Esophagus (tissue), 2 donors: ENCODE measurements around the gene TICAM2. TPM values are rescaled to one million over a fixed set of nuclear protein-coding genes. Genes with fewer than 3 reads are reported as not detected.
A peak's percentile ranks its signal among the peaks of the same experiment; 100 is the strongest.

Source experiments
- H3K27ac ChIP-seq, 2 donors: one replicate each; pipeline ENCODE4 v1.5.1; 2013; ENCODE audit warnings: low read depth in 2 of 2, mild to moderate bottlenecking in 2 of 2, inconsistent platforms in 1 of 2, low read length in 1 of 2, moderate library complexity in 1 of 2
- H3K27me3 ChIP-seq, 2 donors: one replicate each; pipeline ENCODE4 v1.6.1; 2013; ENCODE audit warnings: low read length in 2 of 2, control low read depth in 1 of 2, mild to moderate bottlenecking in 1 of 2; ENCODE audit not compliant: insufficient read depth in 2 of 2, control insufficient read depth in 1 of 2
- H3K36me3 ChIP-seq, 2 donors: one replicate each; pipeline ENCODE4 v1.6.1; 2013; ENCODE audit warnings: low read length in 1 of 2; ENCODE audit not compliant: control insufficient read depth in 2 of 2, insufficient read depth in 2 of 2
- H3K4me1 ChIP-seq, 2 donors: one replicate each; pipeline ENCODE4 v1.6.1; 2013; ENCODE audit warnings: low read length in 1 of 2; ENCODE audit not compliant: control insufficient read depth in 2 of 2, insufficient read depth in 2 of 2
- H3K4me3 ChIP-seq, 2 donors: one replicate each; pipeline ENCODE4 v1.5.1; 2013; ENCODE audit warnings: low read length in 2 of 2, mild to moderate bottlenecking in 2 of 2, low read depth in 1 of 2, moderate library complexity in 1 of 2
- H3K9me3 ChIP-seq, 2 donors: one replicate each; pipeline ENCODE4 v1.6.1; 2013; ENCODE audit warnings: mild to moderate bottlenecking in 2 of 2, low read depth in 1 of 2, low read length in 1 of 2, moderate library complexity in 1 of 2; ENCODE audit not compliant: control insufficient read depth in 2 of 2, insufficient read depth in 1 of 2
- WGBS, 2 donors: extraction: QIAGEN DNeasy Blood & Tissue Kit; methylation state at CpG; one replicate each; pipeline ENCODE4 v1.1.7; 2013; 5-methylcytosine and 5-hydroxymethylcytosine counted together
- polyA plus RNA-seq, 2 donors: library from polyadenylated mRNA; stranded (reverse); fragments of 200-250 nt; gene quantifications; one replicate each; pipeline ENCODE4 v1.2.3, GENCODE V29; 2013
- donor health status: healthy with polysubstance abuse.
- donor health status: Bipolar disorder and iron deficiency.

The TICAM2 gene
- polyA plus RNA-seq, 2 donors: 0.69 to 1.0 TPM

- Histone ChIP-seq H3K27ac (peak overlapping the region in 1 of 2 donors; percentile 40), H3K36me3 (no peaks in the 10 kb centered on the region), H3K4me1 (peaks cover 0 to 6% of the 10 kb centered on the region in 2 donors), H3K27me3 (no peaks in the 10 kb centered on the region), H3K4me3 (no peak overlapping the region), H3K9me3 (no peaks in the 10 kb centered on the region)
- WGBS, 2 donors: 58 to 66% methylated on average over 3 of the region's 3 CpGs
Observed at GRCh38 chr5:115557667-115558387, 44.5 kb downstream of the TICAM2 start.

GRCh38 chr5:115556276-115556675 lies 46.0 kb downstream of the TICAM2 start:
- Histone ChIP-seq H3K27ac (no peak overlapping the region), H3K4me1 (peaks cover 0 to 4% of the 10 kb centered on the region in 2 donors), H3K27me3 (no peaks in the 10 kb centered on the region), H3K36me3 (no peaks in the 10 kb centered on the region), H3K9me3 (no peaks in the 10 kb centered on the region), H3K4me3 (no peak overlapping the region)
- WGBS, 2 donors: 93% methylated on average over 2 of the region's 2 CpGs

- 88 to 90% methylated on average over 4 of the region's 4 CpGs for WGBS, 2 donors
- H3K27me3 ChIP-seq: no peaks in the 10 kb centered on the region
- H3K36me3 ChIP-seq: no peaks in the 10 kb centered on the region
- peaks cover 0 to 2% of the 10 kb centered on the region in 2 donors for H3K4me1 ChIP-seq
- H3K9me3 ChIP-seq: no peaks in the 10 kb centered on the region
- no peak overlapping the region for H3K27ac ChIP-seq
- no peak overlapping the region for H3K4me3 ChIP-seq
Observed at GRCh38 chr5:115555084-115555633, 47.1 kb downstream of the TICAM2 start.

GRCh38 chr5:115553082-115553481 lies 49.2 kb downstream of the TICAM2 start:
- H3K27me3 ChIP-seq: no peaks in the 10 kb centered on the region
- WGBS, 2 donors: 82 to 86% methylated on average over 4 of the region's 4 CpGs
- no peaks in the 10 kb centered on the region for H3K36me3 ChIP-seq
- H3K4me3 ChIP-seq: no peak overlapping the region
- H3K4me1 ChIP-seq: peaks cover 0 to 2% of the 10 kb centered on the region in 2 donors
- H3K9me3 ChIP-seq: no peaks in the 10 kb centered on the region
- no peak overlapping the region for H3K27ac ChIP-seq

GRCh38 chr5:115551415-115551814 lies 50.9 kb downstream of the TICAM2 start:
- no peak overlapping the region for H3K4me3 ChIP-seq
- H3K27me3 ChIP-seq: no peaks in the 10 kb centered on the region
- 48 to 51% methylated on average over 4 of the region's 4 CpGs for WGBS, 2 donors
- no peak overlapping the region for H3K27ac ChIP-seq
- H3K4me1 ChIP-seq: peaks cover 0 to 1% of the 10 kb centered on the region in 2 donors
- H3K9me3 ChIP-seq: peaks cover 0 to 2% of the 10 kb centered on the region in 2 donors
- no peaks in the 10 kb centered on the region for H3K36me3 ChIP-seq

GRCh38 chr5:115549154-115549553 lies 53.1 kb downstream of the TICAM2 start:
- 69 to 75% methylated on average over 3 of the region's 3 CpGs for WGBS, 2 donors
- Histone ChIP-seq H3K4me3 (no peak overlapping the region), H3K36me3 (no peaks in the 10 kb centered on the region), H3K4me1 (no peaks in the 10 kb centered on the region), H3K9me3 (peaks cover 0 to 6% of the 10 kb centered on the region in 2 donors), H3K27ac (no peak overlapping the region), H3K27me3 (no peaks in the 10 kb centered on the region)

GRCh38 chr5:115548683-115549082 lies 53.6 kb downstream of the TICAM2 start:
- no peaks in the 10 kb centered on the region for H3K36me3 ChIP-seq
- no peak overlapping the region for H3K4me3 ChIP-seq
- 93 to 95% methylated on average over 4 of the region's 4 CpGs for WGBS, 2 donors
- no peaks in the 10 kb centered on the region for H3K4me1 ChIP-seq
- peaks cover 0 to 6% of the 10 kb centered on the region in 2 donors for H3K9me3 ChIP-seq
- no peaks in the 10 kb centered on the region for H3K27me3 ChIP-seq
- H3K27ac ChIP-seq: no peak overlapping the region

GRCh38 chr5:115545351-115545882 lies 56.9 kb downstream of the TICAM2 start:
- Histone ChIP-seq H3K4me1 (peaks cover 0 to 3% of the 10 kb centered on the region in 2 donors), H3K9me3 (peaks cover 0 to 6% of the 10 kb centered on the region in 2 donors), H3K36me3 (no peaks in the 10 kb centered on the region), H3K4me3 (no peak overlapping the region), H3K27ac (peak overlapping the region; percentile 58 to 61), H3K27me3 (no peaks in the 10 kb centered on the region)
- WGBS, 2 donors: 97 to 98% methylated on average over 9 of the region's 9 CpGs

- peak within 1 kb of the TSS; percentile 68 to 88 for H3K4me3 ChIP-seq
- peaks cover 0 to 6% of the 10 kb centered on the region in 2 donors for H3K9me3 ChIP-seq
- 1% methylated on average over 74 to 82 of the region's 82 CpGs for WGBS, 2 donors
- H3K27ac ChIP-seq: peak within 1 kb of the TSS; percentile 93 to 94
- H3K27me3 ChIP-seq: no peaks in the 10 kb centered on the region
- no peaks in the 10 kb centered on the region for H3K36me3 ChIP-seq
- H3K4me1 ChIP-seq: peaks cover 0 to 3% of the 10 kb centered on the region in 2 donors
Observed at GRCh38 chr5:115544436-115545350, 57.6 kb downstream of the TICAM2 start, which contains the start of gene FEM1C. Gene FEM1C (minus strand): TSS chr5:115544775. CDS start chr5:115543493, 1,282 bp downstream.
